Progenitor cell of endocrine pancreas (in vitro differentiated cells): Measurements from ENCODE around the gene SH3RF1. TPM values are rescaled to one million over a fixed set of nuclear protein-coding genes. Genes with fewer than 3 reads are reported as not detected.
A peak's percentile ranks its signal among the peaks of the same experiment; 100 is the strongest.

ENCODE experiments used
- DNase-seq: peaks from one replicate; pipeline ENCODE4 v3.0.0; 2021; ENCODE audit warnings: low spot score; ENCODE audit not compliant: unreplicated experiment
- H3K27ac Mint-ChIP-seq: 2 replicates; pipeline ENCODE4 v1.8.0; 2021; ENCODE audit warnings: mild to moderate bottlenecking, moderate library complexity, mixed read lengths
- H3K27me3 Mint-ChIP-seq: 2 replicates; pipeline ENCODE4 v1.8.0; 2021; ENCODE audit warnings: mixed read lengths
- H3K36me3 Mint-ChIP-seq: 2 replicates; pipeline ENCODE4 v1.8.0; 2022; ENCODE audit warnings: mixed read lengths; ENCODE audit not compliant: insufficient read depth
- H3K4me1 Mint-ChIP-seq: 2 replicates; pipeline ENCODE4 v1.8.0; 2021; ENCODE audit warnings: low read depth, mixed read lengths
- H3K4me3 Mint-ChIP-seq: 2 replicates; pipeline ENCODE4 v1.8.0; 2021; ENCODE audit warnings: low read depth, mild to moderate bottlenecking, moderate library complexity, mixed read lengths
- H3K9me3 Mint-ChIP-seq: 2 replicates; pipeline ENCODE4 v1.8.0; 2021; ENCODE audit warnings: low read depth, mixed read lengths
- CTCF ChIP-seq: fragments of 200-600 bp; sonication (generic); IDR thresholded peaks from one replicate; pipeline ENCODE4 v1.5.0; 2021; ENCODE audit warnings: antibody characterized with exemption, mild to moderate bottlenecking; ENCODE audit not compliant: unreplicated experiment
- total RNA-seq: library from RNA; stranded (reverse); gene quantifications from 2 replicates; pipeline ENCODE4 v1.2.1, GENCODE V29; 2021

The SH3RF1 gene
- total RNA-seq, 1 donor from 2014 or later: 31.1 TPM

- H3K27me3 Mint-ChIP-seq: no peaks in the 10 kb centered on the region
- H3K4me3 Mint-ChIP-seq: no peak overlapping the region
- no peak for TF ChIP-seq CTCF
- no peaks in the 10 kb centered on the region for H3K9me3 Mint-ChIP-seq
- peak overlapping the region; percentile 26 for H3K27ac Mint-ChIP-seq
- peaks cover 15% of the 10 kb centered on the region for H3K4me1 Mint-ChIP-seq
- H3K36me3 Mint-ChIP-seq: peaks cover 14% of the 10 kb centered on the region
- no peak for DNase-seq
Observed at GRCh38 chr4:169103966-169104412, 166.8 kb downstream of the SH3RF1 start.

GRCh38 chr4:169102026-169102425 is 168.7 kb downstream of the SH3RF1 start:
- peaks cover 22% of the 10 kb centered on the region for H3K36me3 Mint-ChIP-seq
- peaks cover 15% of the 10 kb centered on the region for H3K4me1 Mint-ChIP-seq
- no peak for DNase-seq
- no peaks in the 10 kb centered on the region for H3K27me3 Mint-ChIP-seq
- no peak overlapping the region for H3K4me3 Mint-ChIP-seq
- TF ChIP-seq CTCF: no peak
- no peaks in the 10 kb centered on the region for H3K9me3 Mint-ChIP-seq
- H3K27ac Mint-ChIP-seq: no peak overlapping the region

- Mint-ChIP-seq H3K27me3 (no peaks in the 10 kb centered on the region), H3K9me3 (no peaks in the 10 kb centered on the region), H3K4me3 (no peak overlapping the region), H3K4me1 (peaks cover 15% of the 10 kb centered on the region), H3K27ac (peak overlapping the region; percentile 34), H3K36me3 (peaks cover 24% of the 10 kb centered on the region)
- no peak for DNase-seq
- TF ChIP-seq CTCF: no peak
Observed at GRCh38 chr4:169100670-169101101, 170.1 kb downstream of the SH3RF1 start.

- peaks cover 15% of the 10 kb centered on the region for H3K4me1 Mint-ChIP-seq
- peaks cover 30% of the 10 kb centered on the region for H3K36me3 Mint-ChIP-seq
- H3K27ac Mint-ChIP-seq: no peak overlapping the region
- H3K4me3 Mint-ChIP-seq: no peak overlapping the region
- TF ChIP-seq CTCF: no peak
- H3K9me3 Mint-ChIP-seq: no peaks in the 10 kb centered on the region
- no peaks in the 10 kb centered on the region for H3K27me3 Mint-ChIP-seq
- DNase-seq: no peak
Observed at GRCh38 chr4:169099771-169100180, 171.0 kb downstream of the SH3RF1 start.

GRCh38 chr4:169098969-169099690 is 171.6 kb downstream of the SH3RF1 start:
- Mint-ChIP-seq H3K27me3 (no peaks in the 10 kb centered on the region), H3K36me3 (peaks cover 31% of the 10 kb centered on the region), H3K27ac (no peak overlapping the region), H3K4me1 (peaks cover 15% of the 10 kb centered on the region), H3K9me3 (no peaks in the 10 kb centered on the region), H3K4me3 (no peak overlapping the region)
- no peak for TF ChIP-seq CTCF
- no peak for DNase-seq
